Stomach (tissue), 4 donors: ENCODE results near the gene SLC4A4.

Experiments
- EP300 ChIP-seq: sonication (generic); formaldehyde crosslinking; IDR thresholded peaks from one replicate; pipeline ENCODE4 v1.6.1; 2017; ENCODE audit warnings: antibody characterized with exemption
- POLR2A ChIP-seq, 4 donors: fragments of 450-650 bp; IDR thresholded peaks; one replicate each; pipeline ENCODE4 v1.6.1; 2016; ENCODE audit warnings: antibody characterized with exemption in 4 of 4, control low read depth in 2 of 4, mild to moderate bottlenecking in 1 of 4, moderate library complexity in 1 of 4
- TF ChIP-seq, protein P1 (sequence below), 7 experiments: fragments of 450-650 bp in 4 of 7; fragments of 200-600 bp in 3 of 7; sonication (generic) in 3 of 7; IDR thresholded peaks; one replicate each; pipeline ENCODE4 v1.5.1; 2016 to 2019; ENCODE audit warnings: antibody characterized with exemption in 7 of 7, control low read depth in 2 of 7, mild to moderate bottlenecking in 1 of 7

DNA sequence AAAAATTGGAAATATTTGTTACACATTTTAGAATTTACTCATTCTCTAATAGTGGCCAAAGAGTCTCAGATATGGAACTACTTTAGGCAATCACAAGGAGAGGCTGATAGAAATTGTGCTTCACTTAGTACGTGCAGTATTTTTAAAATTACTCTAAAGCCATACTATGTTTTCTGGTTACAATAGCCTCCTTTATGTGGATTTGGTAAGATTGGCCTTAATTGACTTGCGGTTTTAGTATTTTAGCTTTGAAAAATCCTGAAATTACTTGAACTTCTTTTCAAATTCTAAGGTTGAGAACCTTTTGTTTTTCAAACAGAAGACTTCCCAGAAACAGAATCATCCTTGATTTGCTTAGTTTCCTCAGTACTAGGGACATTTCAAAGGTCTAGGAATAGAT is 215.2 kb downstream of the SLC4A4 start:
- TF ChIP-seq, protein P1, sequence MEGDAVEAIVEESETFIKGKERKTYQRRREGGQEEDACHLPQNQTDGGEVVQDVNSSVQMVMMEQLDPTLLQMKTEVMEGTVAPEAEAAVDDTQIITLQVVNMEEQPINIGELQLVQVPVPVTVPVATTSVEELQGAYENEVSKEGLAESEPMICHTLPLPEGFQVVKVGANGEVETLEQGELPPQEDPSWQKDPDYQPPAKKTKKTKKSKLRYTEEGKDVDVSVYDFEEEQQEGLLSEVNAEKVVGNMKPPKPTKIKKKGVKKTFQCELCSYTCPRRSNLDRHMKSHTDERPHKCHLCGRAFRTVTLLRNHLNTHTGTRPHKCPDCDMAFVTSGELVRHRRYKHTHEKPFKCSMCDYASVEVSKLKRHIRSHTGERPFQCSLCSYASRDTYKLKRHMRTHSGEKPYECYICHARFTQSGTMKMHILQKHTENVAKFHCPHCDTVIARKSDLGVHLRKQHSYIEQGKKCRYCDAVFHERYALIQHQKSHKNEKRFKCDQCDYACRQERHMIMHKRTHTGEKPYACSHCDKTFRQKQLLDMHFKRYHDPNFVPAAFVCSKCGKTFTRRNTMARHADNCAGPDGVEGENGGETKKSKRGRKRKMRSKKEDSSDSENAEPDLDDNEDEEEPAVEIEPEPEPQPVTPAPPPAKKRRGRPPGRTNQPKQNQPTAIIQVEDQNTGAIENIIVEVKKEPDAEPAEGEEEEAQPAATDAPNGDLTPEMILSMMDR (IDR thresholded peaks at IDR 0.05): peak in 1 of 7 experiments; percentile 0
- no peak for TF ChIP-seq POLR2A (IDR thresholded peaks at IDR 0.05)
- TF ChIP-seq EP300: no peak
